GM12878 (cell line): Measurements from ENCODE around the gene MPP1.

ENCODE experiments used
- EZH2 ChIP-seq: IDR thresholded peaks from 2 replicates; pipeline ENCODE4 v1.6.1; 2012; ENCODE audit warnings: low read depth, mild to moderate bottlenecking, control low read depth, inconsistent platforms, low read length, borderline replicate concordance; ENCODE audit not compliant: control insufficient read depth
- SIN3A ChIP-seq: IDR thresholded peaks from 2 replicates; pipeline ENCODE4 v1.6.1; 2012; ENCODE audit warnings: low read depth, low read length, improper control_type of control experiment

DNA sequence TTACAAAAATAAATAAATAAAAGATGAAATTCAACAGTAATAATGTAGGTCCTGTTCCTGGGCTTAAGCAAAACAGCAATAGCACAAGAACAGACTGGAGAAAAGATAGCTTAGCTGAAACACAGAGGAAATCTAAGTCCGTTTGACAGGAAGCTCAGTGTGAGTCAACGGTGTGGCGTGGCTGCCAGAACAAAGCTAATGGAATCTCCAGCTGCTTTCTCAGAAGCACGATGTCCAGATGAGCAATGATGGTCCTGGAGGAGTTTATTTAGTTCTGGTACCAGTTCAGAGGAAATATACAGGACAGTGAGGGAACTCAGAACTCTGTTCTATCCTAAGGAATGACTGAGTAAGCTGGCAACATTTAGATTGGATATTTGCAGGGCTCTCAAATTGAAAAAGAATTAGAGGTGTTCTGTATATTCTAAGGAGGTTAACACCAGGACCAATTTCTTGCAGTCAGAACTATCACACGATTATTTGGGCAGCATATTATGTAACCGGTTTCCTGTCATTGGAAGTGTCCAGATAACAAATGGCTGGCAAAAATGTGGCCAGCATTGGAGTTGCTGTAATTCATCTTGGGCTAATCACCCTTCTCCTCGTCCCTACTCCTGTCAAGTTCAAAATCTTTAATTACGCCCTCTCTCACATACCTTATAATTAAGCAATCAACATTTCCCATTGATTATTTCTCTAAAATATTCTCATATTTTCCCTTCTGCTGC lies 67.1 kb downstream of the MPP1 start:
- no peak for TF ChIP-seq EZH2
- no peak for TF ChIP-seq SIN3A
